GM18505 (cell line): ENCODE results near the gene MAPK8IP3.
A peak's percentile ranks its signal among the peaks of the same experiment; 100 is the strongest.

Source experiments
- ATAC-seq: cut with Tn5 transposase; IDR thresholded peaks from one replicate; pipeline ENCODE4 v1.9.1; 2021; ENCODE audit not compliant: unreplicated experiment
- POLR2A ChIP-seq: IDR thresholded peaks from 4 replicates; pipeline ENCODE4 v1.6.1; 2011; ENCODE audit warnings: borderline replicate concordance; ENCODE audit not compliant: insufficient read depth, insufficient read length; ENCODE audit errors: extremely low read depth

MAPK8IP3 gene

DNA sequence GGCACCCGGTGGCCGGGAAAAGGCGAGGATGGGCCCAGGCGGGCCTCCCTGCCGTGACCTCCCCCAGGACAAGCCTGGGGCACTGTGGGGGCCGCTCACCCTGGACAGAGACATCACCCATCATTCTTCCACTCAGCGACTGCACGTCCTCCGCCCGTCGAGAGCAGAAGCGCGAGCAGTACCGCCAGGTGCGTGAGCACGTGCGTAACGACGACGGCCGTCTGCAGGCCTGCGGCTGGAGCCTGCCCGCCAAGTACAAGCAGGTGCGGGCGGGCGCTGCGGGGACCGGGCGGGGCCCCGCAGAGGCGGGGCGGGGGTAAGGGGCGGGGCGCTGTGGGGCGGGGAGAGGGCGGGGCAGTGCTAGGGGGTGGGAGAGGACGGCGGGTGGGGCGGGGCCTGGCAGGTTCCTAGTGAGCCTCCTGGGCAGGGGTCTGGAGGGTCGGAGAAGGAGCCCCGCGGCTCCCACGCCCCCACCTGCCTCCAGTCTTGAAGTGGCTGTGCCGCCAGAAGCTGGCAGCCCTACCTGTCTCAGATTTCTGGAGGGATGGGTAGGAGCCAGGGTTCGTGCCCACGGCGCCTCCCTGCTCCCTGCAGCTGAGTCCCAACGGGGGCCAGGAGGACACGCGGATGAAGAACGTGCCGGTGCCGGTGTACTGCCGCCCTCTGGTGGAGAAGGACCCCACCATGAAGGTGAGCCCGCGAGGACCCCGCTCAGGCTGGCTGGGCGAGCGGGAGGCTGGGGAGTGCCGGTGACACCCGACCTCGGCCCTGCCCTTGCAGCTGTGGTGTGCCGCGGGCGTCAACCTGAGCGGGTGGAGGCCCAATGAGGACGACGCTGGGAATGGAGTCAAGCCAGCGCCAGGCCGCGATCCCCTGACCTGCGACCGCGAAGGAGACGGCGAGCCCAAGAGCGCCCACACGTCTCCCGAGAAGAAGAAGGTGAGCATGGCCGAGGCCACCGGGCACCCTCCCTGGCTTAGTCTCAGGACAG lies 57.8 kb downstream of the MAPK8IP3 start:
- TF ChIP-seq POLR2A: no peak
- ATAC-seq: no peak

DNA sequence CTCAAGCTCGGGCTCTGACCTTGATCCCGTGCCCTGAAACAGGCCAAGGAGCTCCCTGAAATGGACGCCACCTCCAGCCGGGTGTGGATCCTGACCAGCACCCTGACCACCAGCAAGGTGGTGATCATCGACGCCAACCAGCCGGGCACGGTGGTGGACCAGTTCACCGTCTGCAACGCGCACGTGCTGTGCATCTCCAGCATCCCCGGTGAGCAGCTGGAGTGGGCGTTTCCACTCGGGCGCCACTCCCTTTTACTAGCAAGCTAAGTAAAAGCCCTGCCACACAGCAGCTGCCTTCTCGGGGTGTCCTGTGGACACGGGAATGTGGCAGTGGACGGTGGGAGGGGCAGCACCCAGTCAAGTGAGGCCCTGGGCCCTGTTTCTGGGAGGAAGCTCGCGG lies 59.0 kb downstream of the MAPK8IP3 start:
- no peak for ATAC-seq
- TF ChIP-seq POLR2A: no peak

- no peak for TF ChIP-seq POLR2A
- no peak for ATAC-seq
These were observed 59.8 kb downstream of the MAPK8IP3 start for GRCh38 chr16:1765826-1766225.

DNA sequence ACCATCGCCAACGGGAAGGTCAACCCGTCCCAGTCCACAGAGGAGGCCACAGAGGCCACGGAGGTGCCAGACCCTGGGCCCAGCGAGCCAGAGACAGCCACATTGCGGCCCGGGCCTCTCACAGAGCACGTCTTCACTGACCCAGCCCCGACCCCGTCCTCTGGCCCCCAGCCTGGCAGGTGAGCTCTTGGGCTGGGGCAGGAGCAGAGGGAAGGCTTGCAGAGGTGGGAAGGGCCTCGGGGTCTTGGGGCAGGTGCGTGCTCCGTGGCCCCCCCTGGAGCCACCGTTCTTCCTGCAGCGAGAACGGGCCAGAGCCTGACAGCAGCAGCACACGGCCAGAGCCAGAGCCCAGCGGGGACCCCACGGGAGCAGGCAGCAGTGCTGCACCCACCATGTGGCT lies 60.2 kb downstream of the MAPK8IP3 start:
- no peak for TF ChIP-seq POLR2A
- ATAC-seq: no peak

- ATAC-seq: no peak
- no peak for TF ChIP-seq POLR2A
These were observed 60.7 kb downstream of the MAPK8IP3 start for GRCh38 chr16:1766701-1767100.

DNA sequence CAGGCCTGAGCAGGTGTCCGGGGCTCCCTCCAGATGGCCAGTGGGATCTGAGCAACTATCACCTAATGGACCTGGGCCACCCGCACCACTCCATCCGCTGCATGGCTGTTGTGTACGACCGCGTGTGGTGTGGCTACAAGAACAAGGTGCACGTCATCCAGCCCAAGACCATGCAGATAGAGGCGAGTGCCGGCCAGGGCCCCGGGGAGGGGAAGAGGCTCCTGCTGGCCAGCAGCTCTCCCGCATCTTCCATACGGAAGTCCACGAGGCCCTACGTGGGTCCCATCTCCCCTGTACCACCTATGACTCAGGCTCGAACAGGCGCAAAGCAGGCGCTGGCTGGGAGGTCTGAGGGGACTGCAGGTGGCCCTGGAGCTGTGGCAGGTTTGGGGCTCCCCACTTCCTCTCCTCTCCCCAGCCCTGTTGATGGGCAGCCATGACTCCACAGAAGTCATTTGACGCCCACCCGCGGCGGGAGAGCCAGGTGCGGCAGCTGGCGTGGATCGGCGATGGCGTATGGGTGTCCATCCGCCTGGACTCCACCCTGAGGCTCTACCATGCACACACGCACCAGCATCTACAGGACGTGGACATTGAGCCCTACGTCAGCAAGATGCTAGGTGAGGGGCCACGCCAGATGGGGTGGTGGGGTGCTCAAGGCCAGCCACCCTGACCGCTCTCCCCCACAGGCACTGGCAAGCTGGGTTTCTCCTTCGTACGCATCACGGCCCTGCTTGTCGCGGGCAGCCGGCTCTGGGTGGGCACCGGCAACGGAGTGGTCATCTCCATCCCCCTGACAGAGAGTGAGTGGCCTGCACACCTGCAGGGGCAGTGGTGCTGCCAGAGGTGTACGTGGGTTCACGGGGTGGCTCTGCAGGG lies 61.4 kb downstream of the MAPK8IP3 start:
- ATAC-seq: no peak
- no peak for TF ChIP-seq POLR2A

GRCh38 chr16:1768061-1768766 lies 62.2 kb downstream of the MAPK8IP3 start:
- no peak for ATAC-seq
- TF ChIP-seq POLR2A: peak; percentile 4

DNA sequence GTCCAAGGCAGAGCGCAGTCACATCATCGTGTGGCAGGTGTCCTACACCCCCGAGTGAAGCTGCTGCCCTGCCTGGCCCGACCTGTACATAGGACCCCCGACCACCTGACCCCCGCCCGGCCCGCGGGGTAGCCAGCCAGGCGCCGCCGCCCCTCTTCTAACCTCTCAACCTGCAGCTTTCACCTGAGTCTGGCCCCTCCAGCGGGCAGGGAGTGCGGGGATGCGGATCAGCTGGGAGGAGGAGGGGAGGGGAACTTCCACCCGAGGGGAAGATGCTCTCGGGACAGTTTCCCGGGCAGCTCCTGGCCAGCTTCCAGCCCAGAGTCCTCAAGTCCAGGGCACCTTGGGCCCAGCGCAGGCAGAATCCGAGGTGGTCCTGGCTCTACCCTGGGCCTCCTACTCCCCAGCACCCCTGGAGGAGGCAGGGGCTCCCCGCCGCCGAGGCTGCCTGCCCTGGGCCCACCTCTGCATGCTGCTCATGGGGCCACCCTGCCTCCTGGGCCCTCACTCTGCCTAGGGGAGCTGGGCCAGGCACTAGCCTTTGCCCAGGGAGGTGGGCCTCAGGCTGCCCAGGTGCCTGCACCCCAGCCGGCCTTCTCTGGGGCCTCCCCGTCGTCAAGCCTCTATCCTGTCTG lies 62.9 kb downstream of the MAPK8IP3 start:
- TF ChIP-seq POLR2A: no peak
- ATAC-seq: no peak

GRCh38 chr16:1769402-1770300 lies 63.7 kb downstream of the MAPK8IP3 start:
- no peak for TF ChIP-seq POLR2A
- ATAC-seq: no peak

DNA sequence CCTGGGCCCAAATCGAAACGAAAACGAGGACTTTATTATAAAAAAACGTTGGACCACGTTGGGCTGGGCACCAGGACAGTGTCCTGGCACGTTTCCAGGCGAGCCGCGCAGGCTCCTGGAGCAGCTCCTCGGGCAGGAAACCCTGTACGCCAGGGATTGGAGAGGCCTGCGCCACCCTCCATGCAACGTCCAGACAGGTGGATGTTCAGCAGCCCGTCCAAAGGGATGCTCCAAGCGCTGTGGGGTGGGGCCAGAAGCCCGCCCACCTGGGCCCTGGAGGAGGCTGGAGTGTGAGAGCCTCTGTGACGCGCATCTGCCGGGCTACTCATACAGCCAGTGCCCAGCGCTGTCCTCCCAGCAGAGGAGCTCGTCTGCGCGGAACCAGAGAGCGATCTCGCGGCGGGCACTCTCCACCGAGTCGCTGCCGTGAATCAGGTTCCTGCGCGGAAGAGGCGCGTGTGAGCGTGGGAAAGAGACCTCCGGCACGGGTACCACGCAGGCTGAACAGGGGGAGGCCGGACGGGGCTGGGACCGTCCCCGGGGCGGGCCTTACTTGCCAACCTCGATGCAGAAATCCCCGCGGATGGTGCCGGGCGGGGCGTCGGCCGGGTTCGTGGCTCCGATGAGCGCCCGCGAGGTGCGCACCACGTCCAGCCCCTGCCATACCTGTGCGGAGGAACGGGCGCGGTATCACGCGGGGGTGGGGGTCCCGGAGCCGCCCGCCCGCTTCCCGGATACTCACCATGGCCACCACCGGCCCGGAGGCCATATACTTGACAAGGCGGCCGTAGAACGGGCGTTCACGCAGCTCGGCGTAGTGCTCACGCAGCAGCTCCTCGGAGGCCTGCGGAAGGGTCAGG lies 64.6 kb downstream of the MAPK8IP3 start:
- ATAC-seq: no peak
- no peak for TF ChIP-seq POLR2A
